ENCODE measurements around the gene MOB3B.

Gene MOB3B

GRCh38 chr9:27429436-27429835 is 100.2 kb downstream of the MOB3B start:
- no peak overlapping the region for H3K4me3 ChIP-seq (ENCODE audit: low read depth, low read length)
- TF ChIP-seq CTCF (IDR thresholded peaks at IDR 0.05; ENCODE audit: insufficient read depth, low read depth, low read length, missing control alignments), result no peak
- DNase-seq (ENCODE audit: low read depth), result no peak

- no peak for TF ChIP-seq CTCF (IDR thresholded peaks at IDR 0.05; ENCODE audit: insufficient read depth, low read depth, low read length, missing control alignments)
- no peak overlapping the region for H3K4me3 ChIP-seq (ENCODE audit: low read depth, low read length)
- no peak for DNase-seq (ENCODE audit: low read depth)
Observed at GRCh38 chr9:27428551-27428950, 101.1 kb downstream of the MOB3B start.

- no peak for TF ChIP-seq CTCF (IDR thresholded peaks at IDR 0.05; ENCODE audit: insufficient read depth, low read depth, low read length, missing control alignments)
- H3K4me3 ChIP-seq (ENCODE audit: low read depth, low read length), result no peak overlapping the region
- no peak for DNase-seq (ENCODE audit: low read depth)
Observed at GRCh38 chr9:27427272-27427643, 102.4 kb downstream of the MOB3B start.

GRCh38 chr9:27426511-27427271 is 102.9 kb downstream of the MOB3B start:
- DNase-seq (ENCODE audit: low read depth), result no peak
- no peak overlapping the region for H3K4me3 ChIP-seq (ENCODE audit: low read depth, low read length)
- TF ChIP-seq CTCF (IDR thresholded peaks at IDR 0.05; ENCODE audit: insufficient read depth, low read depth, low read length, missing control alignments), result no peak

- TF ChIP-seq CTCF (IDR thresholded peaks at IDR 0.05; ENCODE audit: insufficient read depth, low read depth, low read length, missing control alignments), result no peak
- no peak for DNase-seq (ENCODE audit: low read depth)
- no peak overlapping the region for H3K4me3 ChIP-seq (ENCODE audit: low read depth, low read length)
Observed at GRCh38 chr9:27425827-27426510, 103.6 kb downstream of the MOB3B start.

GRCh38 chr9:27423915-27424710 is 105.5 kb downstream of the MOB3B start:
- no peak for TF ChIP-seq CTCF (IDR thresholded peaks at IDR 0.05; ENCODE audit: insufficient read depth, low read depth, low read length, missing control alignments)
- H3K4me3 ChIP-seq (ENCODE audit: low read depth, low read length), result no peak overlapping the region
- no peak for DNase-seq (ENCODE audit: low read depth)
